ENCODE data around the gene IFITM10. TPM values are rescaled to one million over a fixed set of nuclear protein-coding genes. Genes with fewer than 3 reads are reported as not detected.

IFITM10 gene
- total and polyA plus RNA-seq, 12 donors: 0.28 to 267 (median 31.6) TPM

- Histone ChIP-seq H3K27ac (no peak within 1 kb of the TSS), H3K36me3 (replicated peaks in 1 of 2) (no peaks in the 10 kb centered on the region), H3K9me3 (replicated peaks in 1 of 3) (no peaks in the 10 kb centered on the region), H3K27me3 (no peaks in the 10 kb centered on the region), H3K4me1 (replicated peaks in 1 of 2) (peaks cover 7 to 11% of the 10 kb centered on the region in 2 donors), H3K4me3 (no peak within 1 kb of the TSS)
- 75 to 90% (median 86%) methylated on average over 10 to 11 of the region's 11 CpGs for WGBS, 4 donors
- TF ChIP-seq CTCF (IDR thresholded peaks at IDR 0.05) (no peak), POLR2A (IDR thresholded peaks at IDR 0.05) (no peak)
- DNase-seq: peak in 1 of 7 donors; percentile 27
- intact Hi-C loops (cut with DNase I): no loop called here
Observed at GRCh38 chr11:1696608-1697570, 53.5 kb downstream of the IFITM10 start, which contains the start of gene KRTAP5-6. Gene KRTAP5-6, plus strand, starts transcription at chr11:1697195. Its CDS starts 51 bp downstream, at chr11:1697246.

- TF ChIP-seq CTCF (IDR thresholded peaks at IDR 0.05) (no peak), POLR2A (IDR thresholded peaks at IDR 0.05) (no peak)
- Histone ChIP-seq H3K4me1 (replicated peaks in 1 of 2) (peaks cover 7 to 11% of the 10 kb centered on the region in 2 donors), H3K36me3 (replicated peaks in 1 of 2) (no peaks in the 10 kb centered on the region), H3K4me3 (no peak overlapping the region), H3K9me3 (replicated peaks in 1 of 3) (no peaks in the 10 kb centered on the region), H3K27me3 (no peaks in the 10 kb centered on the region), H3K27ac (no peak overlapping the region)
- 80 to 97% (median 93%) methylated on average over 3 of the region's 3 CpGs for WGBS, 4 donors
- intact Hi-C loops (cut with DNase I): loop anchor here in 1 of 2 donors (2.0 kb wide), 2 partner anchors 137 to 457 kb away; no protein-coding TSS in a partner anchor
- DNase-seq: peak in 1 of 7 donors; percentile 41
Observed at GRCh38 chr11:1695548-1696108, 54.8 kb downstream of the IFITM10 start.

GRCh38 chr11:1694846-1695547 is 55.4 kb downstream of the IFITM10 start:
- intact Hi-C loops (cut with DNase I): loop anchor here (2.0 to 5.0 kb wide), 5 partner anchors 43 to 458 kb away; no protein-coding TSS in a partner anchor
- Histone ChIP-seq H3K9me3 (replicated peaks in 1 of 3) (no peaks in the 10 kb centered on the region), H3K27ac (no peak overlapping the region), H3K4me1 (replicated peaks in 1 of 2) (peaks cover 7 to 11% of the 10 kb centered on the region in 2 donors), H3K36me3 (replicated peaks in 1 of 2) (no peaks in the 10 kb centered on the region), H3K27me3 (no peaks in the 10 kb centered on the region), H3K4me3 (no peak overlapping the region)
- TF ChIP-seq CTCF (IDR thresholded peaks at IDR 0.05) (no peak), POLR2A (IDR thresholded peaks at IDR 0.05) (no peak)
- DNase-seq: peak in 1 of 7 donors; percentile 31
- WGBS, 4 donors: 87 to 94% (median 91%) methylated on average over 5 to 15 of the region's 15 CpGs
